Stimulated activated CD8-positive, alpha-beta memory T cell treated with anti-CD3 and anti-CD28 coated beads, Interleukin-15, amount 100 ng/mL, for 1 hour (primary cell): ENCODE results near the gene UBL4B.

Experiments used
- DNase-seq: peaks from one replicate; pipeline ENCODE4 v3.0.0-alpha.2; 2020; ENCODE audit warnings: low read depth

The UBL4B gene

DNA sequence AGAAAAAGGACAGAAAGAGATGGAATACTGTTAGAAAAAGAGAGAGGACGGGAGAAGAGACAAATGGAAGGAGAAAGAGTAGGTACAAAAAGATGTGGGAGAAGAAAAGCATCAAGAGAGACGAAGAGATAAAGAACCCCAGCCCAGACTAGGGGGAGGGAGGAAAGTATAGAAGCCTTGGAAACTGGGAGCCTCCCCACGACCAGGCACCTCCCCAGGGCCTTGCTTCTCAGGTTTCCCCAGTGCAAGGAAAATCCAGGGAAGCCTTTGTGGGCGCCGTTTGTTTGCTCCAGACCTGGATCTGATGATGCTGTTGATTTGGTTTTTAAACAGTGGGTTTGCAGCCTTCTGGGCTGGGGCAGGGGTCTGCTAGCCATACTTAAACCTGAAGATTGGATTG lies 26.6 kb upstream of the UBL4B start:
- DNase-seq: no peak

GRCh38 chr1:110086961-110087360 lies 25.3 kb upstream of the UBL4B start:
- DNase-seq: no peak

- no peak for DNase-seq
These were observed 24.2 kb upstream of the UBL4B start for GRCh38 chr1:110087812-110088738.

DNA sequence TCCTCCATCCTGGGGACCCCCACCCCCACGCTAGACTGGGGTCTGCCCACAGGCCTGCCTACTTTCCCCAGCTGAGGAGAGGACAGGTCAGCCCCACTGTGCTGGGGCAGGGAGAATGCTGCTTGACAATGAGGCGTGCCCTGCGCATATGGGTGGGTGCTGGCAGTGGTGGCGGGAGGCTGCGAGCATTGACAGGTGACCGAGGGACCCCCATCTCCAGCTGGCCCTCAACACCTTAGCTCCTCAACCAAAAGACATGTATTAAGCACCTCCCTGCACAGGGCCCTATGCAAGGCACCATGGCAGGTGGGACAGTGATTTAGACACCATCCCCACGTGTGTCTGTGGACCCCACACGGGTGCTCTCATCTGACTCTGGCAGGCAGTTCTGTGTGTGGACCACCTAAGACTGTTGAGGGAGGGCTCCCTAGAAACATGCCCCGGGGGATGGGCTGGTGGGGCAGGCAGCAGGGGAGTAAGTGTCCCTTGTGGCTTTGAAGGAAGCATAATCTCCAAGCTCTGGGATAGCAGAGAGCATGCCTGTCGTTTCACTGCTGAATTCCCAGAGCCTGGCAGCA lies 23.4 kb upstream of the UBL4B start:
- no peak for DNase-seq

DNA sequence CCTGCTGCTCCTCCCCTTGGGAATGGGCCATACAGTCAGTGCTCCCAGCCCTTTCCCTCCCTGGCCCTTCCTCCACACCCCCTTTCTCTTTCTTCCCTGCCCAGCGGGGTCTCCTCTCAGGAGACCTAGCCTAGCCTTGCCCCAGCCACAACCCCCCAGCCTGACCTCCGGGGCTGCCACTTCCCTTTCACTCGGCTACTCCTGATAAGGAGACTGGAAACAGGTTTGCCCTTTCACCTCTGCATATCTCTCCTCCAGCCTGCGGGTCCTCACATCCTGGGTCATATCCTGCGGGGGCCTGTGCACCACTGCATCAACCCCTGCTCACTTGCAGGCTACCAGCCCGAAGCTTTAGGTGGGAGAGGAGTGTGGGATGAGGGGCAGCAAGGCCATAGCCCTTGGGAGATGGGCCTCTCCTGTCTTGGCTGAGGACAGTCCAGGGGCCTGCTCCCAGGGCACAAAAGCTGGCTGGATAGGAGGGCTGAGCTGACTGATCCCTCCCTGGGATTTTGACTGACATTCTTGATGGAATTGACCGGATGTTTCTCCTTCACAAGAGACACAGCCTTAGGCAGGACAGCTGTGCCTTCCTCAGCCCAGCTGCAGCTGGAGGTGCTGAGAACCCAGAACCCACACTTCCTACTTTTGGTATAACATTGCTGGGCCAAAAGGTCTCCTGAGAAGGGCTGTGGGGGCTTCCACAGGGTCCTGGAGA lies 22.5 kb upstream of the UBL4B start:
- no peak for DNase-seq

DNA sequence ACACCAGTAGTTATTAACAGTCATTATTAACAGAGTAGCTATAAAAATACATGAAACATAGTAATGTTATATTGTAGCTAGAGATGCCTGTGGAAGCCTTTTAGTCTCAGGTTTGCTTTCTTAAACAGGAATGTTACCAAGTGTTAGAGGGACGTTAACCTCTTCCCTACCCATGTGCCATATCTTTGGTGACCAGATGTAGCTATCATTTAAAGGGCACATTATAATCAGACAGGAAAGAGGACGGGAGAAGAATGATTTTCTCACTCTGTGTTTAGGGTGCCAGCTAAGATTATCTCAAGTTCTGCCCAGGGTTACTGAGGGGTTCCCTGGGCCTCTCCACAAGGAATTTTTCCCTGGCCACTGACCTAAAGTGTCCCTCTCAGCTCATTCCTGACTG lies 20.9 kb upstream of the UBL4B start:
- DNase-seq: no peak

- no peak for DNase-seq
These were observed 20.5 kb upstream of the UBL4B start for GRCh38 chr1:110091791-110092190.

GRCh38 chr1:110092991-110093390 lies 19.3 kb upstream of the UBL4B start:
- no peak for DNase-seq

GRCh38 chr1:110094931-110095654 lies 17.1 kb upstream of the UBL4B start:
- no peak for DNase-seq

DNA sequence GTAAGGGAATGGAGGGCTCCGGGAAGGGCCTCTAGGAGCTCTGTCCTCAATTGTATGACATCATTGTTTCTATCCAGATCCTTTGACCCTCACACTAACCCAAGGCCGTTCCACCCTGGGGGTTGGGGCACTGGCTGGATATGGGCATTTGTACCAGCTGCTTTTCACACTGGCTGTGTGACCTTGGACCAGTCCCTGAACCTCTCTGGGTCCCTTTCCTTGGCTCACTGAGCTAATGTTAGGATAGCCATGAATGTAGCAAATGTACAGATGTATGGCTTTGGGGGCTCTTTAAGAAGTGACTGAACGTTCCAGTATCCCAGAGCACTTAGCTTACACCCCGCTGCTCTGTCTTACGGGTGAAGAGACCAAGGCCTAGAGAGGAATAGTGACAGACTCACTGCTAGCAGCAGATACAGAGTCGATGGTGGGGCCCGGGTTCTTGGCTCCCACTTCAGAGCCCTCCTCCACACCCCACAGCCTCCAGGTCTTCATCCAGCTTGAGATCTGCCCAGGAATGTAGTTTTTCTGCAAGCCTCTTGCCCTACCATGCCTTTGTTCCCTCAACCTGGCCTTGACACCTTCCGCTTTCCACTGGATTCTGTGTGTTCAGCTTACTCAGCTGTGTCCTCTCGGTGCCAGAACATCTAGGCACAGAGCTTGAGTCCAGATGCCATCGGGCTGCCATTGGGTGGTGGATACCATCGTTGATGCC lies 14.6 kb upstream of the UBL4B start:
- DNase-seq: no peak

DNA sequence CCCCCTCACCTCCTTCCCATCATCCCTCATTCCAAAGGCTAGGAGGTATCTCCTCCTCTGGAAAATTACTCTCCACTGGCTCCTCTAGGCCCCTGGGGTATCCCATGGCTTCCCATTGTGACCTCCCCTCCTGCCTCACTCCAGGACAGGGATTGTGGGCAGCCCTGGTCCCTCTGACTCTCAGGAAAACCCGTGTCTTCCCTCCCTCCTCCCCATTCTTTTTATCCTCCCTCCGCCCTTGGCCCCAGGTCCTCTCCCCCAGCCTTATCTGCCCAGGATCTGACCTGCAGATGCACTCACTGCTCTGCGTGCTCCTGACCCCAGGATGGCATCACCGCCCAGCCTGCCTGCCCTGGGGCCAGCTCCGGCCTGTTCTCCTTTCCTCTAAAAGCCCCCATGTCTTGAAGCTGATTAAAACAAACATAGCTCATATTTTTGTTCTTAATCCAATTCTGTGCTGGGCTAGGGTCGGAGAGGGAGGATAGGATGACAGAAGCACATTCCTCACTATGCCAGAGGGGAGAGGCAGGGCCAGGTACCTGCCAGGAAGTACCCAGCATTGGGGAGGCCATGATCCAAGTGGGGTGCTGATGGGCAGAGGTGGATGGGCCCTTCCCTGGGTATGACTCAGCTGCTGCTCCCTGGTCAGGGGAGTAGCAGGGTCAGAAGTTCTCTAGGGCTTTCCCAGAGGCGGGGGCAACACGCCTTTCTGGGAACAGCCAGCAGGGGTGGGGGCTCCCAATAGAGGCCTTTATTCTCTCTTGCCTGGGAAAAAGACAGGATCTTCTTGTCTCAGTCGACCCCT lies 13.8 kb upstream of the UBL4B start:
- DNase-seq: no peak

GRCh38 chr1:110100335-110100734 lies 11.9 kb upstream of the UBL4B start:
- no peak for DNase-seq

- DNase-seq: no peak
These were observed 10.2 kb upstream of the UBL4B start for GRCh38 chr1:110102081-110102480.

DNA sequence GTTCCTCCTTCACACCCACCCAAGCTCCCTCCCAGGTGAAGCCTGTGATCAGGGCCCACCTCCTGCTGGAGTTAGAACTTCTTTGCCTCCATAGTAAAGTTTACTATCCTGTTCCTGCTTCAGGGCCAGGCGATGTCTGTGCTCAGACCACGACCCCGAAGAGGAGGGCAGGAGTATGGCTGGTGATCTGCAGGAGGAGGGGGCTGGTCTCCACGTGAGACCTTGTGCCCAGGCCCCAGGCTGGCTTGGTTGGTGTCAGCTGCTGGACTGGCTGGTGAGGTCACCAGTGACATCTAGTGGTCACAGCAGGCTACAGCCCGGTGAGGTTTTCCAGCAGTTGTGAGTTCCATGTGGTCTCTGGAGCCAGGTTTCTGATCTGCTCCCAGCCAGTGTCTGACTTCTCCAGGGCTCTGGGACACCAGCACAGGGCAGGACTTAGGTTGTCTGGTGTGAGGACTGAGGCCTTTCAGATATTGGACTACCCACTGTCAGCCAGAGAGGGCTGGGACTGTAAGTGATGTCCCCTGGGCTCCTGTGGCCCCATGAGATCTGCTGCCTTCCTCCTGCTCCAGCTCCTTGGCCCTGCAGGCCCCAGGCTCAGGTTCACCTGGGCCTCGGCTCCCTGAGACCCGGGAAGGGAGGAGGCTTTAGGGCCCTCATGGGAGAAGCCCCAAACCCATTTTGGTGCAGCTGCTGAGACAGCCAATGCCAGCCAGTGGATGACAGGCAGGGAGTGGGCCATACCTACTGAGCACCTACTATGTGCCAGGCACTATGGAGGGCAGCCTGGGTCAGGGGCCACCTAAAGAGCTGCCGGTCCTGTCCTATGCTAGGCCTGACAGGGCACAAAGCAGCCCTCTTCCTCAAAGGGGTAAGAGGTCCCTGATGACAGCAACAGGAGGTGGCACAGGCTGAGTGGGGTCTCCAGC lies 6.0 kb upstream of the UBL4B start:
- DNase-seq: no peak

GRCh38 chr1:110107867-110108469 lies 4.3 kb upstream of the UBL4B start:
- no peak for DNase-seq

GRCh38 chr1:110111081-110111480 lies 1.2 kb upstream of the UBL4B start:
- DNase-seq: no peak

GRCh38 chr1:110112656-110113055 lies 413 bp downstream of the UBL4B start:
- no peak for DNase-seq

DNA sequence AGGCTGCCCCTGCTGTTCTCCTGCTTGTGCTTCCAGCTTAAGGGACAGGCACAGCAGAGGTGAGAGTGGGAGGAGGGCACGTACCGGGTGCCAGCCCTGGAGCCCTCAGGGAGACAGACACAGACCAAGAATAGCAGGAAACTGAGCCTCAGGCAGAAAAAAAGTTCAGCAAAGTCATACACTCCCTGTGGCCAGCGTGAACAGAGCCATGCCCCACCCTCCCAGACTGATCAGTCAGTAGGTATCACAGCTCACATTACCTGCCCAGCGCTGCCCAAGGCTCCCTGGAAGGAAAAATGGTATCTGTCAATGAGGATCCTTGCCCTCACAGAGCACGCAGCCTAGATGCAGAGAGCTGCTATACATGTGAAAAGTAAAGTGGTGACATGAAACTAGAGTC lies 1.3 kb downstream of the UBL4B start:
- DNase-seq: no peak

GRCh38 chr1:110114173-110114572 lies 1.9 kb downstream of the UBL4B start:
- no peak for DNase-seq
